GM12872 (cell line): ENCODE measurements around the gene MAN2A2.

ENCODE experiments used
- TF ChIP-seq, protein P1 (sequence below): IDR thresholded peaks from 3 replicates; pipeline ENCODE4 v1.5.1; 2011; ENCODE audit warnings: low read depth, mild to moderate bottlenecking, low read length, moderate library complexity; ENCODE audit not compliant: insufficient read depth

The MAN2A2 gene

DNA sequence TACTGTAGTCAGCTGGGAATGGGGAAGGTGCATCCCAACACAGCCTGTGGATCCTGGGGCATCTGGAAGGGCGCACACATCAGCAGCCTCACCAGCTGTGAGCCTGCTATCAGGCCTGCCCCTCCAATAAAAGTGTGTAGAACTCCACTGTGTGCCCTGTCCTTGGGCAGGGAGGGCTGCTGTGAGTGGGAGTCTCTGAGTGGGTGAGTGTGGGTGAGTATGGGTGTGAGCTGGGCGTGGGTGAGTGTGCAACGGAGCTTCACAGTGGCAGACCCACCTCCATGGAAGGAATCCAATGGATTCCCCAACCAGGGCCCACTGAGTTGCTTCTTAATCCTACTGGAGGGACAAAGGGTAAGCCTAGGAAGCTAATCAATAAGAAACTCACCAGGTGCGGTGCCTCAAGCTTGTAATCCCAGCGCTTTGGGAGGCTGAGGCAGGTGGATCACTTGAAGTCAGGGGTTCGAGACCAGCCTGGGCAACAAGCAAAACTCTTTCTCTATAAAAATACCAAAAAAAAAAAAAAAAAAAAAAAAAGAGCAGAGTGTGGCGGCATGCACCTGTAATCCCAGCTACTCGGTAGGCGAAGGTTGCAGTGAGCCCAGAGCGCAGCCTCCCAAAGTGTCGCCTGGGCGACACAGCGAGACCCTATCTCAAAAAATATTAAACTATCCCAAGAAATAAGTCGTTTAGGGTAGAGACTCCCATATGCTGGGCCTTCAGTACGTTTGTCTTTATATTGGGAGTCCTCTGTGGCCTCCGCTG is 51.0 kb downstream of the MAN2A2 start:
- TF ChIP-seq, protein P1, sequence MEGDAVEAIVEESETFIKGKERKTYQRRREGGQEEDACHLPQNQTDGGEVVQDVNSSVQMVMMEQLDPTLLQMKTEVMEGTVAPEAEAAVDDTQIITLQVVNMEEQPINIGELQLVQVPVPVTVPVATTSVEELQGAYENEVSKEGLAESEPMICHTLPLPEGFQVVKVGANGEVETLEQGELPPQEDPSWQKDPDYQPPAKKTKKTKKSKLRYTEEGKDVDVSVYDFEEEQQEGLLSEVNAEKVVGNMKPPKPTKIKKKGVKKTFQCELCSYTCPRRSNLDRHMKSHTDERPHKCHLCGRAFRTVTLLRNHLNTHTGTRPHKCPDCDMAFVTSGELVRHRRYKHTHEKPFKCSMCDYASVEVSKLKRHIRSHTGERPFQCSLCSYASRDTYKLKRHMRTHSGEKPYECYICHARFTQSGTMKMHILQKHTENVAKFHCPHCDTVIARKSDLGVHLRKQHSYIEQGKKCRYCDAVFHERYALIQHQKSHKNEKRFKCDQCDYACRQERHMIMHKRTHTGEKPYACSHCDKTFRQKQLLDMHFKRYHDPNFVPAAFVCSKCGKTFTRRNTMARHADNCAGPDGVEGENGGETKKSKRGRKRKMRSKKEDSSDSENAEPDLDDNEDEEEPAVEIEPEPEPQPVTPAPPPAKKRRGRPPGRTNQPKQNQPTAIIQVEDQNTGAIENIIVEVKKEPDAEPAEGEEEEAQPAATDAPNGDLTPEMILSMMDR: no peak

DNA sequence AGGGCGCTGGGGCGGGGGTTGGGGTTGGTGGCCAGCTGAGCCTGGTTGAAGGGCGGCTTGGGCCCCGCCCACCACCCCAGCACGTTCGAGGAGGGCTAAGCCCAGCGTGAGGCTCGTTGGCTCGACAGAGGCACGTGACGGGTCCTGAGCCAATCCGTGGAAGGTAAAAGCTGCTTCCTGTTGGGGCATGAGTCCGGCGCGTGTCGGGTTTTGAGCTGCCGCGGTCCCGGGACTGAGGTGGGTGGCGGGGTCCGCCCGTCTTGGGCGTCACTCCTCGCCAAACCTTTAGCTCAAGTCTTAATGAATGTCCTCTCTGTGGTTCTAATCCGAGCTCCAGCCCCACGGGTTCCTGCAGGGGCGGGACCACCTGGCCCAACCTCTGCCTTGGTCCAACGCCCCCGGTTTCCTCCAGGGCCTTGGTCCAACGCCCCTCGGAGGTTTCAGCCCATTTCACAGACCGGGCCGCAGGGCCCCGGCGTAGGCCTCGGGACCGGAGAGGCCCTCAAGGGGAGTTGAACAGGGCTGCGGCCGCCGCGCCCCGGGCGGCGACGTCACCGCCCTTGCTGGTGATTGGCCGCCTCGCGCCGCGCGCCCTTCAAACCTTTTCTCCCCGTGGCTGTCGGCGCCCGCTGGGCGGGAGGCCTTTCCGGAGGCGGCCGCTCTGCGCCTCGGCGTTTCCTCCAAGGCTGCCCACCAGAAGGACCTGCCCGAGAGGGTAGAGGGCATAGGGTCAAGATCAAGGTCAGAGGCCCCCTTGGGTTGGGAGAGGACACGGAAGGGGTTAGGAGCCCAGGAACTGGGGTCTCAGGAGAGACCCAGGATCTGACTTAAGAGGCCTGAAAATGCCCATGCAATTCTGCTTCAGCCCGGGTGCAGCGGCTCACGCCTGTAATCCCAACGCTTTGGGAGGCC is 51.9 kb downstream of the MAN2A2 start, which contains the start of gene RCCD1:
Gene RCCD1, plus strand, starts transcription at position 173 of the 912 bp plus-strand sequence. CDS start 1,851 bp downstream, outside the sequence.
- TF ChIP-seq, protein P1: no peak

DNA sequence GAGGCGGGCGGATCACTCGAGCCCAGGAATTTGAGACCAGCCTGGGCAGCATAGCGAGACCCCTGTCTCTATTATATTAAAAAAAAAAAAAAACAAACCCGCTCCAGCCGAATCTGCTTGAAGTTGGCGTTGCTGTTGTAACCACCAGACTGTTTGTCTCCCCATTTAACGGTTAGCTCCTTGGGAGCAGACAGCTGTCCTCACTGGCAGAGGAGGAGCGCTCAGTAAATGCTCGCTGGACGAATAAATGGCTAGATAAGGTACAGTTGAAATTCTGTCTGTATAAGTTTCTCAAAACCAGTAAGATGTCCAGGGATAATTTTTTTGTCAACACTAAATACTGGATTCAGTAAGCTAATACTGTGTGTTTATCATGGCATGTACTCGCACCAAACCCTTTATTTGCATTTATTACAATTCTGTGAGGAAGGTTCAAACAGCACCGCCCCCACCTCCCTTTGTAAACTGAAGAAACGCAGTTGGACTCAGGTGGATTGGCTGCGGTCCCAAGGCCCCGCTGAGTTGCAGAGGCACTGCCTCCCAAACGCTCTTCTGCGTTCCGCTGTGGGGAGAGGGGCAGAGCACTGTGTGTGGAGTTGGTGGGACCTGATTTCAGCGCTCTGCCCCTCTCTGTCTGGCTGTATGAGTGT is 52.6 kb downstream of the MAN2A2 start:
- TF ChIP-seq, protein P1: no peak

DNA sequence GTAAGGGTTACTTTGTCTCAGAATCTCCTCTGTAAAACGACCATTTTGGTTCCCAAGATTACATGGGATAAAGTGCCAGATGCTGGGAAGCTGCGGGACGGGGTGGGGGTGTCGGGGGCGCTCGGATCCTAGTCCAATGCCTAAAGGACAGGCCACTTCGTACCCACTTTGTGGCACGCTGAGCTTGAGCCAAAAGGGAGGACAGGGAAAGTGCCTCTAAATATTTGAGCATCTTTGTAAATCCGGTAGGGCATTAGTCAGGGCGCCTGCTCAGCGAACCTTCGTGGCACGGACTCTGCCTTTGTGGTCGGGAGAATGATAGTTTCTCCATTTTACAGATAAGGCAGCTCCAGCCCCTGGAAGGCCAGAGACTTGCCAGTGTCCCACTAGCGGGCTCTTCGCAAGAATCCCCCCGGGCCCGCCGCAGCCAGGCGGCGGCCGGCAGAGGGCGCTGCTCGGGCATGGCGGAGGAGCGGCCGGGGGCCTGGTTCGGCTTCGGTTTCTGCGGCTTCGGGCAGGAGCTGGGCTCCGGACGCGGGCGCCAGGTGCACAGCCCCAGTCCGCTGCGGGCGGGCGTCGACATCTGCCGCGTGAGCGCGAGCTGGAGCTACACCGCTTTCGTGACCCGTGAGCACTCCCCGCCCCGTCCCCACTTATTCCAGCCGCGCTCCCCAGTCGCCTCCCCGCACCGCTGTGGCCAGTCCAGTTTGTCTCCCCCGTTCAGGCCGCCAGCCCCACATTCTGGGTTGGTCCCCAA is 53.4 kb downstream of the MAN2A2 start:
- TF ChIP-seq, protein P1: no peak

DNA sequence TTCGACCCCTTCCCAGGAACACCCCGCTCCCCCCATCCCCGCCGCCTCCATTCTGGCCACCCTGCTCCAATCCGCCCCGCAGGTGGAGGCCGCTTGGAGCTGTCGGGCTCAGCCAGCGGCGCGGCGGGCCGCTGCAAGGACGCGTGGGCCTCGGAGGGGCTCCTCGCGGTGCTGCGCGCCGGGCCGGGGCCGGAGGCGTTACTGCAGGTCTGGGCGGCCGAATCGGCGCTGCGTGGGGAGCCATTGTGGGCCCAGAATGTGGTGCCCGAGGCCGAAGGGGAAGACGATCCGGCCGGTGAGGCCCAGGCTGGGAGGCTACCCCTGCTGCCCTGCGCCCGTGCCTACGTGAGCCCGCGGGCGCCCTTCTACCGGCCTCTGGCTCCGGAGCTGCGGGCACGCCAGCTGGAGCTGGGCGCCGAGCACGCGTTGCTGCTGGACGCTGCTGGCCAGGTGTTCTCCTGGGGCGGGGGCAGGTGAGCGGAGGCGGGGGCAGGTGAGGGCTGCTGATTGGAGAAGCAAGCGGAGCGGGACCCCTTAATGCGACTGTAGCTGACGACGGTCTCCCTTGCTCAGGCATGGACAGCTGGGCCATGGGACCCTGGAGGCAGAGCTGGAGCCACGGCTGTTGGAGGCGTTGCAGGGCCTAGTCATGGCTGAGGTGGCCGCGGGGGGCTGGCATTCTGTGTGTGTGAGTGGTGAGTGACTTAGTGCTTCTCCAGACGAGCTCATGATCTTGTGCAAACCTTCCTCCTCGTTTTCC is 54.1 kb downstream of the MAN2A2 start:
- TF ChIP-seq, protein P1: no peak

DNA sequence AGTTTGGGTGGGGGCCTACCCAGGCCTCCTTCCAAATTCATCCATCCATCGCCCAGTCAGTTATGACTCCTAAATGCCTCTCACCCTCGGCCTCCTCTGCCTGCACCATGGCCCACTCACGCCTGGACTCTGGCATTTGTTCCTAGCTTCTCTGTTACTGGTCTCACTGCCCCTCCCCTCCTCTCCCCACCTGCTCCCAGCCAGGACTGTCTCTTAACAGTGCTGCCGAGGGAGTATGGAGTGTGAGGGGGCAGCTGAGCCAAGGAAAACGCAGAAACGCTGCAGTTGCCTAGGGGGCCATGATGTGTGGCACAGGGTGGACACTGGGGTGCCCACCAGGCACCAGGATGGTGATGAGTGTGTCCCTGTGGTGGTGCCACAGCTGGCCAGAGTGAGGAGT is 54.7 kb downstream of the MAN2A2 start:
- TF ChIP-seq, protein P1: no peak
